Fibroblast of villous mesenchyme (primary cell): Measurements from ENCODE around the gene PGM3. TPM values are rescaled to one million over a fixed set of nuclear protein-coding genes. Genes with fewer than 3 reads are reported as not detected.
A peak's percentile ranks its signal among the peaks of the same experiment; 100 is the strongest.

Experiments used
- DNase-seq: peaks from one replicate; pipeline ENCODE4 v3.0.0-alpha.2; 2010; ENCODE audit warnings: low read depth
- H3K4me3 ChIP-seq: 2 replicates; pipeline ENCODE4 v1.5.1; 2011; ENCODE audit warnings: low read depth, mild to moderate bottlenecking, low read length
- CTCF ChIP-seq: IDR thresholded peaks from 2 replicates; pipeline ENCODE4 v1.5.1; 2012; ENCODE audit warnings: low read depth, mild to moderate bottlenecking, low read length; ENCODE audit not compliant: insufficient read depth
- total RNA-seq: library from RNA; depleted of rRNA; stranded (reverse); fragments of >200 nt; gene quantifications from 2 replicates; pipeline ENCODE4 v1.2.3, GENCODE V29; 2012

Gene PGM3
- total RNA-seq, 1 donor = 133 TPM

- DNase-seq = no peak
- H3K4me3 ChIP-seq = no peak overlapping the region
- no peak for TF ChIP-seq CTCF
Observed at GRCh38 chr6:83138758-83139157, 54.3 kb downstream of the PGM3 start.

- peak; percentile 63 for DNase-seq
- TF ChIP-seq CTCF = no peak
- H3K4me3 ChIP-seq = no peak overlapping the region
Observed at GRCh38 chr6:83138118-83138722, 54.8 kb downstream of the PGM3 start.

GRCh38 chr6:83132121-83132520 lies 60.9 kb downstream of the PGM3 start:
- TF ChIP-seq CTCF = no peak
- DNase-seq = peak; percentile 55
- no peak overlapping the region for H3K4me3 ChIP-seq

- no peak for DNase-seq
- H3K4me3 ChIP-seq = no peak overlapping the region
- no peak for TF ChIP-seq CTCF
Observed at GRCh38 chr6:83127976-83128375, 65.1 kb downstream of the PGM3 start.

GRCh38 chr6:83127258-83127657 lies 65.8 kb downstream of the PGM3 start:
- no peak for DNase-seq
- TF ChIP-seq CTCF = no peak
- no peak overlapping the region for H3K4me3 ChIP-seq

GRCh38 chr6:83126807-83127206 lies 66.3 kb downstream of the PGM3 start:
- no peak for TF ChIP-seq CTCF
- DNase-seq = no peak
- H3K4me3 ChIP-seq = no peak overlapping the region

- DNase-seq = no peak
- no peak overlapping the region for H3K4me3 ChIP-seq
- TF ChIP-seq CTCF = no peak
Observed at GRCh38 chr6:83126223-83126622, 66.8 kb downstream of the PGM3 start.
